HFF-Myc (cell line): ENCODE data around the gene ZNF22.

Source experiments
- DNase-seq: peaks from one replicate; pipeline ENCODE4 v3.0.0-alpha.2; 2011; ENCODE audit warnings: low read depth; ENCODE audit errors: extremely low read depth
- H3K4me3 ChIP-seq: replicated peaks from 2 replicates; pipeline ENCODE4 v1.5.1; 2011; ENCODE audit warnings: low read depth, mild to moderate bottlenecking, control low read depth, low read length
- TF ChIP-seq, protein P1 (sequence below): IDR thresholded peaks from 2 replicates; pipeline ENCODE4 v1.5.1; 2012; ENCODE audit warnings: mild to moderate bottlenecking, low read depth, low read length, control low read depth; ENCODE audit errors: missing control alignments

ZNF22 gene

DNA sequence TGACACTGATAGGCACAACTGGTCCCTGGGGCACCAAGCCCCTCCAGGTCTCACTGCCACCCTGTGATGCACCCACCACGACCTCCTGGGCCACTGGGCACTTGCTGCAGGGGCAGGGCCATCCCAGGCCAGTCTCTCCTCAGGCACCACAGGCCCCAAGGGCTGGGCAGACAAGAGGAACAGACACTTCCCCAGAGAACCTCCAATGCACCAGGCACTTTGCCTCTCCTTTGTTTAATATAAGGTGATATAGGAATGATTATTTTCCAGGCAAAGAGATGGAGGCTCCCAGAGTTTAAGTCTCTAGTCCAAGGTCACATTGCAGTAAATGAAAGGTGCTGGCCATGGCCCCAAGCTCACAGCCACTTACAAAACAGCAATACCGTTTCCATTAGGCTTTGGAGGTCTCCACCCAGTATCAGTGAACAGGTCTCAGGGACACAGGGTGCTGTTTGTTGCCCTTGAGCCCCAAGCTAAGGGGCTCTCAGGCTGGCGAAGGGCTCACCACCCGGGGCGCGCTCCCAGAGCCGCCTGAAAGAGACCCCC is 26.6 kb upstream of the ZNF22 start:
- no peak for DNase-seq
- peak overlapping the region; percentile 42 for H3K4me3 ChIP-seq
- TF ChIP-seq, protein P1, sequence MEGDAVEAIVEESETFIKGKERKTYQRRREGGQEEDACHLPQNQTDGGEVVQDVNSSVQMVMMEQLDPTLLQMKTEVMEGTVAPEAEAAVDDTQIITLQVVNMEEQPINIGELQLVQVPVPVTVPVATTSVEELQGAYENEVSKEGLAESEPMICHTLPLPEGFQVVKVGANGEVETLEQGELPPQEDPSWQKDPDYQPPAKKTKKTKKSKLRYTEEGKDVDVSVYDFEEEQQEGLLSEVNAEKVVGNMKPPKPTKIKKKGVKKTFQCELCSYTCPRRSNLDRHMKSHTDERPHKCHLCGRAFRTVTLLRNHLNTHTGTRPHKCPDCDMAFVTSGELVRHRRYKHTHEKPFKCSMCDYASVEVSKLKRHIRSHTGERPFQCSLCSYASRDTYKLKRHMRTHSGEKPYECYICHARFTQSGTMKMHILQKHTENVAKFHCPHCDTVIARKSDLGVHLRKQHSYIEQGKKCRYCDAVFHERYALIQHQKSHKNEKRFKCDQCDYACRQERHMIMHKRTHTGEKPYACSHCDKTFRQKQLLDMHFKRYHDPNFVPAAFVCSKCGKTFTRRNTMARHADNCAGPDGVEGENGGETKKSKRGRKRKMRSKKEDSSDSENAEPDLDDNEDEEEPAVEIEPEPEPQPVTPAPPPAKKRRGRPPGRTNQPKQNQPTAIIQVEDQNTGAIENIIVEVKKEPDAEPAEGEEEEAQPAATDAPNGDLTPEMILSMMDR, result no peak

DNA sequence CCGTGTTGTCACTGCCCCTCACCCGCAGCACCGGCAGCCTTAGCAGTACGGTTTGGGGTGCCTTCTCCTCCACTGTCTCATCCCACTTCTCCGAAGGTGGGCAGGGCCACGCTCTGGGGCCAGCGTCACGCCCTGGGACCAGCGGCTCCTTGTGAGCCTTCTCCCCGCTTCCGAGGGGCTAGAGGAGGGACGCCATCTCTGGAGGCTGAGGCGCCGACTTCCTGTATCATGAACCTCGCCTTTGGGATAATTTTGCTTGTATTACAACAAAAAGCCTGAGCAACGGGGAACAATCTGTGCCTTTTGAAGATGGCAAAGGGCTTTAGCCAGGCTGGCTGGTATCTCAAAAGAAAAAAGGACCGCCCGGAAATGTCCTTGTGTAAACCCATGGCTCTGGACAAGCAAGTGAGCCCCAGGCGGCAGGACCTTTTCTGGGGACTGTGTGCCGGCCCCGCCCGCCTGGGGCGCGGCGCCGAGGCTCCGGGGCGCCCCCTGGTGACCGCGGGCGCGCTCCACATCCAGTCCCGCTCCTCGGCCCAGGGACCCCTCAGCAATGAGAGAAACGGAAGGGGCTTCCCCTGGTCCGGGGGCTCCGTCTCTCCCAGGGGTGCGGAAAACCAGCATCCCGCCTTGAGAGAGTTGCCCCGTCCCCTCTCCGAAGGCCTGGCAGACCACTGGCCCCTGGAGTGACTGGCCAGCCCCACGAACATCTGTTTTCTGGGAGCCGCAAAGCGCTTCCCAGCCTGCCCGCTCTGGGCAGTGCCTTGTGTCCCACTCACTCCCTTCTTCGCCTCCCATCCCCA is 25.9 kb upstream of the ZNF22 start:
- TF ChIP-seq, protein P1, result peak; percentile 91
- DNase-seq, result no peak
- peak overlapping the region; percentile 42 for H3K4me3 ChIP-seq

DNA sequence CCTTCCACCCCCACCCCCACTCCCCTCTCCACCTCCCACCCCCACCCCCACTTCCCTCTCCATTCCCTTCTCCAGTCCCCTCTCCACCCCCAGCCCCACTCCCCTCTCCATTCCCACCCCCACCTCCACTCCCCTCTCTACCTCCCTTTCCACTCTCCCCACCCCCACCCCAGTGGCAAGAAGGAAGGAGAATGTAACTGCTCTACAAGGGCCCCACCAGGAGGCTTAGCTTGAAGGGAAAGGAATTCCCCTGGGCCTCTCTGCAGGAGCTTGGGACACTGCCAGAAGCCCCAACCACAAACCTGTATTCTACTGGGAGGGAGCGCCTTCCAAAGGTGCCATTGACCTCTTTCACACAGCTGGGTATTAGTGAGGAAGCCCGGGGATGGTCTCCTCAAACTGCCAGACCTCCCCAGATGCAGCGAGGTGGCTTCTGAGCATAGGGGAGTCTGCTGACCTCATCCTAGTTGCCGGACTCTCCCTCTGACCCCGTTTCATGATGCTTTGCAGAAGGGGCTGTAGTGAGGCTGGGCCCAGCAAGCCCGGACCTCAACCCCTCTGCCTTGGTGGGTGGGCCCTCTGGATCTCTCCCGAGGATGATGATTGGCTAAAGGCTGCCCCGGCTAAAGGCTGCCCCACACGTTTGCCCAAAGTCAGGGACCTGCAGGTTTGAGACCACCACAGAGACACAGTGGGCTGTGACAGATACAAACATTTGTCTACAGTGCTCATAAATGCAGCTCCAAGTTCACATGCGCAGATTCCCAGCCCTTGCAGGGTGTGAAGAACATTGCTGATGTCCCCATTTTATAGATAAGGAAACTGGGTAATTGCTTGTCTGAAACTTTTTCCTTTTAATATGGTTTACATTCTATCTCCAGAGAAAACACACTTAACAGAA is 25.0 kb upstream of the ZNF22 start:
- no peak overlapping the region for H3K4me3 ChIP-seq
- TF ChIP-seq, protein P1, result no peak
- no peak for DNase-seq

DNA sequence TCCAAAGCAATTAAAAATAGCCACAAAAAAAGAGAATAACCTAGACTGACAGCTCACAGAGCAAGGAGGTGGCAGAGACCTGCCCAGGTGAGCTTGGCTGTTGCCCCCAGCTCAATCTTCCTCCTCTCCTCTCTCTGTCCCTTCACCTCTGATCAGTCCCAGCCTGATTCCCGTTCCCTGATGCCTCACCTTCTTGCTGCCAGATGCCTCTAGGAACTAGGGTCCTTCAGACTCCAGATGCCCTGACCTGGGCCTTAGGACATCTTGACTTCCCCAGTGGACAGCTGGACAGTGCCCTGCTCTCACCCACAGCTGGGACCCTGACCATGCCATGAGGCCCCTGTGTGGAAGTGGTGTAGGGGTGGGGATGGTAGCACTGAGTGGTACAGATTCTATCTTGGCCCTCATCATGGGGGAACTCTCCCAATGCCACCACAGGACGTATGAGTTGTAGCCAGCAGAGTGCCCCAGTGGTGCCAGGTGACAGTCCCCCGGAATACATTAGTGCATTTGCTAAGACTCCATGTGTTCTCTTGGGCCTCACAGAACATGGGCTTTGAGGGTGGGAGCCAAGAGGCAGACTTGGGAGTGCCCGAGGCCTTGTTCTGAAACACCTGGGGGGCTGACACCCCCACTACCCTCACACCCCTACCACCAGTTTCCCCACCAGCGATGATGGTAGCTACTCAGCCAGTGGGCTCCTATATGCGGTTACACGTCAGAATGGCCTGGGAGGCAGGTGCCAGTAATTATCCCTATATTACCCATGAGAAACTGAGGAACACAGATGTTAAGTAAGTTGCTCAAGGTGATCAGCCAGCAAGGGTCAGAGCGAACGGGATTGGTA is 24.1 kb upstream of the ZNF22 start:
- TF ChIP-seq, protein P1, result no peak
- no peak overlapping the region for H3K4me3 ChIP-seq
- no peak for DNase-seq

DNA sequence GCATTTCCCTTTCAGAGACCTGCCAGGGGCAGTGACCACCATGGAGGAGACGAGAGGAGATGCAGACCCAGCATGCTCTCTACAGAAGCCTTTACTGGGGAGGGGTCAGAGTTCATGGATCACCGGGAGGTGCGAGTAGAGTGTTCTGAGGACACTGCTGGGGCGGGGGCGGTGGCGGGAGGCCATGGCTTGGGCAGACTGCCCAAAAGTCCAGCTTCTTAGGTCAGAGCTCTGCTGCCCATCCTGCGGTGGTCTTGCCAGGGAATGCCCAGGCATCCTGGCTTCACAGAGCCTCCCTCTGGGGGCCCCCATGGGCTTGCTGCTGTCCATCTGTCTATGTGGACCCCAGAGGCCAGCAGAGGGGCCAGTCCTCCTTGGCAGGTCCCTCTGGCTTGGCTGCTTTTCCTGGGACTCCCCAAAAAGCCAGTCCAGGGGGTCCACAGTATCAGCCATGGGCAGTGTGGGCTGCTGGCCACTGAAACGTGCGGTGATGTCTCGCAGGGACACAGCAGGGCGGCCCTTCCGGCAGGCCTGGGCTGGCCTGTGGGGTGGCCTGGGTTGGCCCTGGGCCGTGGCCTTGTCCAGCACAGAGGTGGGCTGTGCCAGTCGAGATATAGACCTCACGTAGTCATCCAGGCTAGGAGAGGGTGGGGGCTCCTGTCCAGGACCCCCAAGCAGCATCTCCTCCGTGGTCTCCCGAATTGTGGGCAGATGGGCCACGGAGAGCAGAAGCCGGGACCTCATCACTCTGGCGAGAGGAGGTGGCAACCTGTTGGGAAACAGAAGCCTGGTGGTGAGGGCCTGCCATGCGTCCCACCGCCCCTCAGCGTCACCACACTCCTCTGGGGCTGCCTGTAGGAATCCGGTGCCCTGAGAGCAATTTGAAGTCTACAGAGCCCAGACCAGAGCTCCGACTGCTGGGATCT is 23.2 kb upstream of the ZNF22 start:
- TF ChIP-seq, protein P1, result no peak
- no peak for DNase-seq
- no peak overlapping the region for H3K4me3 ChIP-seq
